ENCODE data around the gene IQCK. TPM values are rescaled to one million over a fixed set of nuclear protein-coding genes. Genes with fewer than 3 reads are reported as not detected.

The IQCK gene
- total RNA-seq, 4 donors from 2014 or later: 23.1 to 62.7 (median 37.6) TPM

DNA sequence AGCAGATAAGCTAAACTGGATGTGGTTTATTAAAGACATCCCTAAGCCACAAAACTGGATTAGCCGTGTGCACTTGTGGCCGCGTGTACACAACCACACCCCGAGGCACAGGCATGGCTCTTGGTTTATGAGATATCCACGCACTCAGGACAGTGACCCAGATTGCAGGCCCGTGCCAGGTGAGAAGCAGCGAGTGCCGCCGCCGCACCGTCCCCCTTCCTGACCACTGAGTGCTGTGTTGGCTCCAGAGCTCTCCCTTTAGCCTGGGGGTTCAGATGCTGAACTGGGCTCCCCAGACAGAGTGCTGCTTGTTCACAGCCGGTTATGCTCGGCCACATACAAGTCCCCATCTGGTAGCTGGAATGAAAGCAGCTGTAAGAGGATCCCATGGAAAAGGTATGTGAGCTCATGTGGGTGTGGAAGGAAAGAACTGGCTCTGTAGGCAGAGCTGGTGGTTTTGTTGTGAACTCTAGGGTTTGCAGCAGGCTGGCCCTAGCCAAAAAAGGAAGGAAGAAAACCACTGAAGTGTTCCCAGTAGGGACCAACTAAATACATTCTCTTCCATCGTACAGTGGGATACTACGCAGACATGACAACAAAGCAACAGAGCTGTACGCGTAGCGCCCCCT lies 29.6 kb upstream of the IQCK start:
- Histone ChIP-seq H3K36me3 (peaks cover 0 to 80% (median 2%) of the 10 kb centered on the region in 3 donors), H3K4me1 (peaks cover 0 to 45% (median 4%) of the 10 kb centered on the region in 4 donors), H3K27ac (peak overlapping the region; percentile 7 to 82 (median 49)), H3K9me3 (peaks cover 0 to 4% (median 2%) of the 10 kb centered on the region in 4 donors), H3K4me3 (no peak overlapping the region), H3K27me3 (no peaks in the 10 kb centered on the region)
- no peak for TF ChIP-seq POLR2A (IDR thresholded peaks at IDR 0.05)
- TF ChIP-seq, protein P1, sequence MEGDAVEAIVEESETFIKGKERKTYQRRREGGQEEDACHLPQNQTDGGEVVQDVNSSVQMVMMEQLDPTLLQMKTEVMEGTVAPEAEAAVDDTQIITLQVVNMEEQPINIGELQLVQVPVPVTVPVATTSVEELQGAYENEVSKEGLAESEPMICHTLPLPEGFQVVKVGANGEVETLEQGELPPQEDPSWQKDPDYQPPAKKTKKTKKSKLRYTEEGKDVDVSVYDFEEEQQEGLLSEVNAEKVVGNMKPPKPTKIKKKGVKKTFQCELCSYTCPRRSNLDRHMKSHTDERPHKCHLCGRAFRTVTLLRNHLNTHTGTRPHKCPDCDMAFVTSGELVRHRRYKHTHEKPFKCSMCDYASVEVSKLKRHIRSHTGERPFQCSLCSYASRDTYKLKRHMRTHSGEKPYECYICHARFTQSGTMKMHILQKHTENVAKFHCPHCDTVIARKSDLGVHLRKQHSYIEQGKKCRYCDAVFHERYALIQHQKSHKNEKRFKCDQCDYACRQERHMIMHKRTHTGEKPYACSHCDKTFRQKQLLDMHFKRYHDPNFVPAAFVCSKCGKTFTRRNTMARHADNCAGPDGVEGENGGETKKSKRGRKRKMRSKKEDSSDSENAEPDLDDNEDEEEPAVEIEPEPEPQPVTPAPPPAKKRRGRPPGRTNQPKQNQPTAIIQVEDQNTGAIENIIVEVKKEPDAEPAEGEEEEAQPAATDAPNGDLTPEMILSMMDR (IDR thresholded peaks at IDR 0.05): no peak
- TF ChIP-seq EP300 (IDR thresholded peaks at IDR 0.05): peak in 1 of 2 donors; percentile 66
- 77 to 83% methylated on average over 17 to 18 of the region's 18 CpGs for WGBS, 2 donors
- peak in 1 of 2 donors; percentile 20 for DNase-seq (ENCODE audit: low spot score in 2 of 2)

DNA sequence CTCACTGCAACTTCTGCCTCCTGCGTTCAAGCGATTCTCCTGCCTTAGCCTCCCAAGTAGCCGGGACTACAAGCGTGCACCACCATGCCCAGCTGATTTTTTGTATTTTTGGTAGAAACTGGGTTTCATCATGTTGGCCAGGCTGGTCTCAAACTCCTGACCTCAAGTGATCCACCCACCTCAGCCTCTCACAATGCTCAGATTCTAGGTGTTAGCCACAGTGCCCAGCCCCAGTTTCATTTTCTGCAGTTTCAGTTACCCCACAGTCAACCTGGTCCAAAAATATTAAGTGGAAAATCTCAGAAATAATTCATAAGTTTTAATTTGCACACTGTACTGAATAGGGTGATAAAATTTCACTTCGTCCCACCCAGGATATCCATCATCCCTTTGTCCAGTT lies 28.7 kb upstream of the IQCK start:
- peaks cover 0 to 77% (median 0%) of the 10 kb centered on the region in 3 donors for H3K36me3 ChIP-seq
- no peak overlapping the region for H3K4me3 ChIP-seq
- no peaks in the 10 kb centered on the region for H3K27me3 ChIP-seq
- no peak for TF ChIP-seq EP300 (IDR thresholded peaks at IDR 0.05)
- no peak for TF ChIP-seq POLR2A (IDR thresholded peaks at IDR 0.05)
- TF ChIP-seq, protein P1 (IDR thresholded peaks at IDR 0.05): no peak
- H3K27ac ChIP-seq: peak overlapping the region in 3 of 4 donors; percentile 21 to 82 (median 27)
- WGBS, 2 donors: 97 to 99% methylated on average over 5 of the region's 5 CpGs
- no peak for DNase-seq (ENCODE audit: low spot score in 2 of 2)
- peaks cover 0 to 45% (median 4%) of the 10 kb centered on the region in 4 donors for H3K4me1 ChIP-seq
- H3K9me3 ChIP-seq: peaks cover 0 to 4% (median 2%) of the 10 kb centered on the region in 4 donors

DNA sequence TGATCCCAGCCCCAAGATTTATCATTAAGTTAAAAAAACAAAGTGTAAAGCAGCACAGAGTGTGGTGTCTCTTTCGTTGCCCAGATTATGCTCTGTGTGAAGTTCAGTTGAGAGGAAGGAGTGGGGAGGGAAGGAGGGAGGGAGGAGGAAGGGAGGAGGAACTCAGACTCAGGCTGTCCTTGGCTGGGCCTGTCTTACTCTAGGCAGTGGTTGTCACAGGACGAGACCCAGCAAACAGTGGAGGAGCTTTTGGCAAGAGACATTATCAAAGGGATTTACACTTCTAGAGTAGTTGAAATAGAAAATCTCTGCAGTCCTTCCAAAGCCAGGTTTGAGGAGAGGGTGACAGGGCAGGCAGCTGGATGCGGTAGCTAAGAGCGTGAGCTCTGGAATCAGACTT lies 27.9 kb upstream of the IQCK start:
- H3K27ac ChIP-seq: peak overlapping the region in 2 of 4 donors; percentile 21 to 82
- no peak for TF ChIP-seq EP300 (IDR thresholded peaks at IDR 0.05)
- TF ChIP-seq, protein P1 (IDR thresholded peaks at IDR 0.05): no peak
- no peak for TF ChIP-seq POLR2A (IDR thresholded peaks at IDR 0.05)
- H3K27me3 ChIP-seq: no peaks in the 10 kb centered on the region
- DNase-seq (ENCODE audit: low spot score in 2 of 2): no peak
- H3K4me3 ChIP-seq: no peak overlapping the region
- peaks cover 0 to 77% (median 0%) of the 10 kb centered on the region in 3 donors for H3K36me3 ChIP-seq
- H3K9me3 ChIP-seq: peaks cover 0 to 2% (median under 1%) of the 10 kb centered on the region in 4 donors
- H3K4me1 ChIP-seq: peaks cover 0 to 45% (median 4%) of the 10 kb centered on the region in 4 donors
- 67% methylated on average over 4 of the region's 4 CpGs for WGBS, 2 donors

DNA sequence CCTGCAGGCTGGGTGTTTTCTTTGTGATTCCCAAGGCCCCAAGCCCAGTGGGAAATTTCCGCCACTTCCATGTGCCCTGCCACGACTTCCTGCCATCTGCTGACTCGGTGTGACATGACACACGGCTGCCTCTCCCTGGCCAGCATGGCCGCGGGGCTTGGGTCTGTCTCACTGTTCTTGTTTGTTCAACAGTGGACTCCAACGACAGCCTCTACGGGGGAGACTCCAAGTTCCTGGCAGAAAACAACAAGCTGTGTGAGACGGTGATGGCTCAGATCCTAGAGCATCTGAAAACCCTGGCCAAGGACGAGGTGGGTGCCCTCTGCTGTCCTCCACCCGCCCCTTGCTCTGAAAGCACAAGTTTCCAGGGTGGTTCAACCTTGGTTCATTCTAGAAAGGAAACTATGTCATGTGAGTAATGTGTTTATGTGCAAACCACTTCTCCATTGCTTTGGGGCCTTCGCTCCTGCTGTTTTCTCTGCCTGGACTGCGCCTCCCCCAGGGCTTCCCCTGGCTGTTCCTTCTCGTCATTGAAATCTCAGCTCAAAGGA lies 26.8 kb upstream of the IQCK start:
- Histone ChIP-seq H3K9me3 (no peaks in the 10 kb centered on the region), H3K4me3 (no peak overlapping the region), H3K4me1 (peaks cover 0 to 50% (median 8%) of the 10 kb centered on the region in 4 donors), H3K27ac (peak overlapping the region in 2 of 4 donors; percentile 13 to 82), H3K27me3 (no peaks in the 10 kb centered on the region), H3K36me3 (peaks cover 0 to 69% (median 0%) of the 10 kb centered on the region in 3 donors)
- 64 to 66% methylated on average over 14 of the region's 14 CpGs for WGBS, 2 donors
- DNase-seq (ENCODE audit: low spot score in 2 of 2): peak in 1 of 2 donors; percentile 24
- TF ChIP-seq EP300 (IDR thresholded peaks at IDR 0.05) (peak in 1 of 2 donors; percentile 53), POLR2A (IDR thresholded peaks at IDR 0.05) (no peak)
- TF ChIP-seq, protein P1 (IDR thresholded peaks at IDR 0.05): no peak

DNA sequence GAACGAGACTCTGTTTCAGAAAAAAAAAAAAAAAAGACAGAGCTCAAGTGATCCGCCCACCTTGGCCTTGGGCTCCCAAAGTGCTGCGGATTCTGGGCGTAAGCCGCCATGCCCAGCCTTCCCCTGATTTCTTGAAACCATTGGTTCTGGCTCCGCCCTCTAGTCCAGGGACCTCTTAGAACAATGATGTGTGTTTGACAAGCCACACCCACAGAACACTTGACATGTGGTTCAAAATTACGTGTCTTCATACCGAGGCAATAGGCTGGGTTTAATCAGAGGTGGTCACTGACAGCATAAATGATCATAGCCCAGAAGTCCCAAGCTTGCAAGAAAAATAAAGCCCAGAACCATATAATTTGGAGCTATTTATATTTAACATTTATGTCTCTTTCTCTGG lies 23.1 kb upstream of the IQCK start:
- peaks cover 0 to 61% (median 31%) of the 10 kb centered on the region in 4 donors for H3K4me1 ChIP-seq
- no peak for DNase-seq (ENCODE audit: low spot score in 2 of 2)
- peaks cover 0 to 71% (median 0%) of the 10 kb centered on the region in 3 donors for H3K36me3 ChIP-seq
- peak overlapping the region in 2 of 4 donors; percentile 83 to 88 for H3K27ac ChIP-seq
- no peak overlapping the region for H3K4me3 ChIP-seq
- TF ChIP-seq EP300 (IDR thresholded peaks at IDR 0.05): no peak
- no peak for TF ChIP-seq POLR2A (IDR thresholded peaks at IDR 0.05)
- TF ChIP-seq, protein P1 (IDR thresholded peaks at IDR 0.05): no peak
- 89 to 96% methylated on average over 8 of the region's 8 CpGs for WGBS, 2 donors
- H3K27me3 ChIP-seq: no peaks in the 10 kb centered on the region
- H3K9me3 ChIP-seq: no peaks in the 10 kb centered on the region
